Fibroblast of skin of left biceps (primary cell): ENCODE data around the gene EIF3L.

Source experiments
- DNase-seq, 2 experiments: peaks; one replicate each; pipeline ENCODE4 v3.0.0-alpha.2; 2013; ENCODE audit warnings: low read depth in 2 of 2

EIF3L gene

DNA sequence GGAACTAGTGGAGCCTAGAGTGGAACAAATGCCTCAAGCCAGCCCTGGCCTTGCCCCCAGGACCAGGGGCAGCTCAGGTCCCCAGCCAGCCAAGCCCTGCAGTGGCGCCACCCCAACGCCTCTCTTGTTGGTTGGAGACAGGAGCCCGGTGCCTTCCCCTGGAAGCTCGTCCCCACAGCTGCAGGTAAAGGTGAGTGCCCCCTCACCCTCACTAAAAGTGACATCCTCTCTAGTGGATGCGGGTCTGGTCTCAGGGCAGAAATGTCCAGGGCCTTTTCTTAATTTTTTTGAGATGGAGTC, 78.4 kb downstream of the EIF3L start:
- DNase-seq, result no peak

DNA sequence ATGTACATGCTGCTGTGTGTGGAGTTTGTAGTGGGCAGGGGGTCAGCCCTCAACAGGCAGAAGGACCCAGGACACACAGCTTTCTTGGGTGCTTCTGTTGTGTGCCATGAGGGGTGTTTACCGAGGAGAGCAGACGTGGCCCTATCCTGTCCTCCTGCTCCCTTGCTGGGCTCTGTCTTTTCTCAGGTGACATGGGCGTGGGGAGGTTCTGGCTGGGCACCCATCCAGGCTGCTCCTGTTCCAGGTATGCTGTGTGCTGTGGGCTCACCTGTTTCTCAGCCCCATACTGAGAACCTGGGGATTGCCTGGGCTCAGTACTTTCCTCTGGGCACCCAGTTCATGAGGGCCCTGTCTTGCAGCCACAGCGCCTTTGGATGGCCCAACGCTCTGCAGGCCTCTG, 80.2 kb downstream of the EIF3L start:
- DNase-seq, result no peak

DNA sequence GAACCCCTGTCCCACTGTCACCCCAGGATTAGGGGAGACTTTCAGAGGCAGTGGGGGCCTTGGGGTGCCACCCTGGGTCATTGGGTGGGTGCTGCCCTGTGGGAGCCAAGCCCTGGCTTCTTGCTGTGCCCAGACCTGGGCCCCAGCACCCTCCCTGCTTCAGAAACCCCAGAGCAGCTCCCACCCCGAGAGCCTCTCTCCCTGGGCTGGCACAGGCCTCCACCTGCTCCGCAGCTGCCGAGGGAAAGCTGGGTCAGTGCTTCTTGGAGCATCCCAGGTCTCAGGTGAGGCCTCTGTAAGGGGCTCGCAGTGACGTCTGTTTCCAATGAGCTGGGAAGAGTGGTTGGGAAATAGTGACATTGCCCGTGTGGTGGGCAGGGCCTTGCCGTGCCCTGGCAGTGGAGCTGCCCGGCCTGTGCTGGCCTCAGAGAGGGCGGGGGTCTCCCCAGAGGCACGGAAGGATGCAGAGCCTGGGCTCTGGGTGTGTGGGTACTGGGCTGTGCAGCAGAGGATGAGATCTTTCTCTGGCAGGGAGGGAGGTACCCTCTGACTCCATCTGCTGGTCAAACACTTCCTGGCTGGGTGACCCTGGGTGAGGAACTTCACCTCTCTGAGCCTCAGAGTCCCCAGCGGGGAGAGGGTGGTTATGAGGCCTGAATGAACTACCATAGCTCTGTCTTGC, 81.2 kb downstream of the EIF3L start:
- DNase-seq, result no peak

DNA sequence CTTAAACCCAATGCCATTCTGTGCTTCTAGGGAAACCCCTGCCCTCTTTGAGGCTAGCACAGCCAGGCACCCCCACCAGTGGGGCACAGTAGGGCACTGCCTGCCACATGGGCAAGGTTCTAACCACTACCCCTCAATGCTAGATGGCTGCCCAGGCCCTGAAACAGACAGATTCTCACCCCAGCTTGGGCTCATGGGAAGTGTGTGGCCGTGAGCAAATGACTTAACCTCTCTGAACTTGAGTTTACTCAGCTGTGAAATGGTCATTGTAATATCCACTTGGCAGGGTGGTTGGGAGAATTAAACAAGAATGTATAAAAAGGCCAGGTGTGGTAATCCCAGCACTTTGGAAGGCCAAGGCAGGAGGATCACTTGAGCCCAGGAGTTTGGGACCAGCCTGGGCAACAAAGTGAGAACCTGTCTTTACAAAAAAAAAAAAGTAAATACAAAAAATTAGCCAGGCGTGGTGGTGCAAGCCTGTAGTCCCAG, 81.8 kb downstream of the EIF3L start:
- no peak for DNase-seq

DNA sequence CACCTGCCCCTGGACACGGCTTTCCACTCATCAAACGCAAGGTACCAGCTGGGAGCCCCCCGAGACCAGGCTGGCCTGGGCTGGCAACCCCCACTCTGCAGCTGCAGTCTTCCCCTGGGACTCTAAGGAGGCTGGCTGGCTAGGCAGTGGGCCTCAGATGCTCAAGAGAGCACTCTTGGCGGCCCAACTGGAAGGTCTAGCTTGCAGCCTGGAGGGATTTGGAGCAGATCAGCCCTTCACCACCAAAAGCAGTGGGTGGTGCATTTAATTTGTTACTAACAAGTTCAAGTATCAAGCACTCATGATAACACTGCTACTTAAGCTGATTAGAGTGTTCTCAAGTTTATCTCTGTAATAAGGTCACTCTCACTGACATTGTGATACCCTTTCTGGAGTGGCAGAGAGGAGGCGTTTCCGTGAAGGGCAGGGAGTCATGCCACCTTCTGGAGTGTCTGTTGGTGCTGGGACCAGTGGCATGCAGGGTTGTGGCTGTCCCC, 82.7 kb downstream of the EIF3L start:
- no peak for DNase-seq

DNA sequence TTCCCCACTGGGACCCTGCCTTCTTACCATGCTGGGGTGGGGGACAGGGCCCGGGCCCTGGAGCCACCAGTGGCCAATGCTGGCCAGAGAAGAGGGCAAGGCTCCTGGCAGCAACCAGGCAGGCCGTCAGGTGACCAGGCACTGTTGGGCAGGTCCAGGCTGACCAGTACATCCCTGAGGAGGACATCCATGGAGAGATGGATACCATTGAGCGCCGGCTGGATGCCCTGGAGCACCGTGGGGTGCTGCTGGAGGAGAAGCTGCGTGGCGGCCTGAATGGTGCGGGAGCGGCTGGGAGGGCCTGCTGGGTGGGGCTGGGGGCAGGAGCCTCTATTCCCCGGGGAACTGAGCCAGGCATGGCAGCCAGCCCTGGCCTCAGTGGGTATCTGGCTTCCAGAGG, 83.2 kb downstream of the EIF3L start:
- DNase-seq, result no peak

DNA sequence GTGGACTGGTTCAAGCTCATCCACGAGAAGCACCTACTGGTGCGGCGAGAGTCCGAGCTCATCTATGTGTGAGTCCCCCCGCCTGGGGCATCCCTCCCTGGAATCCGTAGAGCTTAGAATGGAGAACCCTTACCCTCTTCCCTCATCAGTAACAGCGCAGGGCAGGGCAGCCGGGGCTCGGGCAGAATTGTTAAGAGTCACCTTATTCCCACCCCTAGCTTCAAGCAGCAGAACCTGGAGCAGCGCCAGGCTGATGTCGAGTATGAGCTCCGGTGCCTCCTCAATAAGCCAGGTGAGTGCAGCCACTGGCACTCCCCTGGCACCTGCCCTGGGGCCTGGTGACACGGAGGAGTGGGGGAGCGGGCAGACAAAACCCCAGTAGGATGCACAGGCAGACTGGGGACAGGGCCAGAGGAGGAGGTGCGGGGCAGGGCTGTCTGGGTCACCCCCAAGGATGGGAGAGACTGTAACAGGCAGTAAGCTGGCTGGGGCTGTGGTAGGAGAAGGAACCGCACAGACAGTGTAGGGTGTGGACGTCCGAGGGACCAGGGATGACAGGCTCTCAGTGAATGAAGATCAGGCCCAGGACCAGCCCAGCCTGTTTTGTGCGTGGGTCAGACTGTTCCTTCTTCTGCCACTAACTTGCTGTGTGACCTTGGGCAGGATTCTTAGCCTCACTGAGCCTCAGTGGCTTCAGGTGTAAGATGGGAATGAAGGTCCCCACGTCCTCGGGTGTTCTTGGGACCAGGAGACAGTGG, 83.8 kb downstream of the EIF3L start:
- no peak for DNase-seq

DNA sequence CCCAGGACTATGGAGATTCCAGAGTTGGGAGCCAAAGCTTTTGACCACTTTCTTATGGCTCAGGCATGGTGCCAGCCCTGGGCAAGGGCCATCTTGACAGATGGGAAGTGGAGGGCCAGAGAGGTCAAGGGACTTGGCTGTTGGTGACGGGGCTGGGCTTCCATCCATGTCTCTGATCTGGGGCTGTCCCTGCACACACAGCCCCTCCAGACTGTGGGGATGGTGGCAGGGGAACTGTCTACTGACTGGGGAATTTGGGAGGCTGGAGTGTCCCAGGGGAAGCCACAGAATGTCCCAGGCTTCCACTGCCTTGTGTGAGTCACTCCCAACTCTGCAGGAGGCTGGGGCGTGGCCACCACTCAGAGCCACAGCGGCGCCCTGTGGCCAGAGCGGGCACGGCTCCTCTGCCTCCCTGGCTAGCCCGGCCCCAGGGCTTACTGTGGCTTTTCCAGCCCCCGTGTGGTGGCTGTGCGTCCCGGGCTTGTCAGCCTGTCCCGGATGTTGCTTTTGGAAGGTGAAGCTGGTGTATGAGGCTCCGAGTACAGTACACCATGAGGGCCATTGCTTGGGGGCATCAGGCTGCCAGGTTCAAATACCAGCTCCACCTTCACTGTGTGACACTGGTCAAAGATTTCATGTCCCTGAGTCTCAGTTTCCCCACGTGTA, 84.6 kb downstream of the EIF3L start:
- DNase-seq, result peak; percentile 72 to 76
